ENCODE data around the gene FBXO41.

FBXO41 gene

DNA sequence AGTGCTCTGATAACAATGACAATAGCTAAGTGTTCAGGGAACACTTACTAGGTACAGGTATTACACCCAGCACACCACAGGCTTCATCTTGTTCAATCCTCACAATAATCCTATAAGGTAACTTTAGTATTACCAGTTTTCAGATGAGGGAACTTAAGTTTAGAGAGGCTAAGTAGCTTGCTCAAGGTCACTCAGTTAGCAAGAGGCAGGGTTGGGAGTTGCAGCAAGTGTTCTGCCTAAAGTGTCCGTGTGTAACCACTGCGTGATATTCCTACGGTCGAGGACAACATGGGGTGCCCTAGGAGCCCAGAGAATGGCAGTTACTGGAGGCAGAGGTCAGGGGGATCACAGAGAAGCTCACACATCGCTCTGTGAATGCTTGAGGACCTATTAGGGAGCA is 39.3 kb upstream of the FBXO41 start:
- Histone ChIP-seq H2BK120ac (ENCODE audit: insufficient read depth, low read length, poor library complexity) (no peak overlapping the region), H3K14ac (ENCODE audit: low read length) (no peak overlapping the region), H3K4me1 (ENCODE audit: control insufficient read depth in 1 of 2, insufficient read depth in 2 of 2, low read length in 2 of 2) (no peaks in the 10 kb centered on the region), H3K9me3 (ENCODE audit: insufficient read depth, low read depth, low read length) (no peaks in the 10 kb centered on the region), H3K23ac (ENCODE audit: low read length) (no peak overlapping the region), H3K18ac (ENCODE audit: low read length) (no peak overlapping the region), H2AK5ac (ENCODE audit: low read length) (no peak overlapping the region), H3K4me3 (ENCODE audit: low read depth, low read length) (no peak overlapping the region), H3K4me2 (ENCODE audit: low read length) (no peak overlapping the region), H2AFZ (ENCODE audit: insufficient read depth, low read length, poor library complexity) (no peak overlapping the region), H2BK5ac (ENCODE audit: low read depth, low read length, poor library complexity) (no peak overlapping the region), H3K27ac (ENCODE audit: low read depth, low read length) (no peak overlapping the region), H3K9ac (ENCODE audit: low read length) (no peak overlapping the region), H3K4ac (ENCODE audit: low read depth, low read length) (no peak overlapping the region), H3K36me3 (ENCODE audit: control insufficient read depth in 1 of 2, insufficient read depth in 2 of 2, low read length in 2 of 2) (no peaks in the 10 kb centered on the region), H3K79me2 (ENCODE audit: control insufficient read depth, insufficient read depth, low read length, poor library complexity) (no peaks in the 10 kb centered on the region), H2BK12ac (ENCODE audit: low read length) (no peak overlapping the region), H4K8ac (ENCODE audit: low read depth, low read length) (no peak overlapping the region), H4K12ac (ENCODE audit: low read depth, low read length) (no peak overlapping the region), H4K91ac (ENCODE audit: low read depth, low read length) (no peak overlapping the region), H3K27me3 (ENCODE audit: insufficient read depth, low read length) (no peaks in the 10 kb centered on the region), H3K79me1 (ENCODE audit: low read length) (no peaks in the 10 kb centered on the region)
- DNase-seq, result no peak
- no CpG with 5 or more reads among the region's 5 CpGs for WGBS (ENCODE audit: extremely low coverage, insufficient coverage, insufficient read length)

DNA sequence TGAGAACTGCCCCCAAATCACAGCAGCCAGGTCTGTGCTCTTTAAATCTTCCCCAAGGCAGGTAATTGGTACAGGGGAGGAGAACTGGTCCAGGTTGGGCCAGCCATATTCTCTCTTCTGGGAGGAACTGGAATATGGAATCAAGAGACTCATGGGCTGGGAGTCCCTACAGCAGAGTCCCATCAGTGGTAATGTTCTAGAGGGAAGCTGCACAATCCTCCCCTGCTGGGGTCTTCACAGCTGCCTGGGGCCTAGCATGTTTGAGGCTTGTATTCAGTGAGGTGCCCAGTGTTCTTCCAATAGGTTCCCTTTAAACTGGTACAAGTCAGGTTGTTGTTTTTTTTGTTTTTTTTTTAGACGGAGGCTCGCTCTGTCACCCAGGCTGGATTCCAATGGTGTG is 30.2 kb upstream of the FBXO41 start:
- no peak overlapping the region for H2BK12ac ChIP-seq (ENCODE audit: low read length)

DNA sequence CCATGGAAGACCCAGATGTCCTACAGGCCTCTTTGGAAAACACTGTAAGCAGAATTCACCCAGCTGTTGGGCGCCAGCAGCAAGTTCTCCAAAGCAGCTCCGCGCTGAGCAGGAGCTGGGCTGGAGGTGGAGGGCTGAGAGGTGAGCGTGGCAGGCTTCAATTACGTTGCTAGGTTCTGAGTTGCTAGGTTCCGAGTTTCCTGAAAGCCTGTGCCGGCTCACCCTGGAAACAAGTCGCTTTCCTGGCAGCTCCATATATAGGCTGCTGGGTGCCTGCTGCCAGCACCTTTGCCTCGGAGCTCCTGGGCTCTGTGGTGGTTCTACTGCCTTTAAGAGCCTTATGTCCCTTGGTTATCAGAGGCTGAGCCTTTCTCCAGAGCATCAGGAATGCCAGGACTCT is 23.4 kb upstream of the FBXO41 start:
- no peak overlapping the region for H4K12ac ChIP-seq (ENCODE audit: low read depth, low read length)
- H3K23ac ChIP-seq (ENCODE audit: low read length), result no peak overlapping the region
- no peak overlapping the region for H4K8ac ChIP-seq (ENCODE audit: low read depth, low read length)
- H3K9ac ChIP-seq (ENCODE audit: low read length), result no peak overlapping the region
- H3K4me2 ChIP-seq (ENCODE audit: low read length), result no peak overlapping the region
- no CpG with 5 or more reads among the region's 9 CpGs for WGBS (ENCODE audit: extremely low coverage, insufficient coverage, insufficient read length)
- H4K91ac ChIP-seq (ENCODE audit: low read depth, low read length), result no peak overlapping the region
- H2BK5ac ChIP-seq (ENCODE audit: low read depth, low read length, poor library complexity), result no peak overlapping the region
- DNase-seq, result no peak
- no peaks in the 10 kb centered on the region for H3K9me3 ChIP-seq (ENCODE audit: insufficient read depth, low read depth, low read length)
- no peak overlapping the region for H3K18ac ChIP-seq (ENCODE audit: low read length)
- no peak overlapping the region for H3K27ac ChIP-seq (ENCODE audit: low read depth, low read length)
- H2BK120ac ChIP-seq (ENCODE audit: insufficient read depth, low read length, poor library complexity), result no peak overlapping the region
- H3K4me1 ChIP-seq (ENCODE audit: control insufficient read depth in 1 of 2, insufficient read depth in 2 of 2, low read length in 2 of 2), result no peaks in the 10 kb centered on the region
- H2AK5ac ChIP-seq (ENCODE audit: low read length), result no peak overlapping the region
- H3K36me3 ChIP-seq (ENCODE audit: control insufficient read depth in 1 of 2, insufficient read depth in 2 of 2, low read length in 2 of 2), result no peaks in the 10 kb centered on the region
- no peaks in the 10 kb centered on the region for H3K79me2 ChIP-seq (ENCODE audit: control insufficient read depth, insufficient read depth, low read length, poor library complexity)
- no peak overlapping the region for H3K4me3 ChIP-seq (ENCODE audit: low read depth, low read length)
- no peaks in the 10 kb centered on the region for H3K27me3 ChIP-seq (ENCODE audit: insufficient read depth, low read length)
- no peak overlapping the region for H3K4ac ChIP-seq (ENCODE audit: low read depth, low read length)
- no peaks in the 10 kb centered on the region for H3K79me1 ChIP-seq (ENCODE audit: low read length)
- H2AFZ ChIP-seq (ENCODE audit: insufficient read depth, low read length, poor library complexity), result no peak overlapping the region
- H2BK12ac ChIP-seq (ENCODE audit: low read length), result no peak overlapping the region
- H3K14ac ChIP-seq (ENCODE audit: low read length), result no peak overlapping the region

More for the DNA sequence above, 30.2 kb upstream of the FBXO41 start:
- H4K91ac ChIP-seq (ENCODE audit: low read depth, low read length), result no peak overlapping the region
- no peak overlapping the region for H2AK5ac ChIP-seq (ENCODE audit: low read length)
- no CpG with 5 or more reads among the region's 2 CpGs for WGBS (ENCODE audit: extremely low coverage, insufficient coverage, insufficient read length)
- no peaks in the 10 kb centered on the region for H3K27me3 ChIP-seq (ENCODE audit: insufficient read depth, low read length)
- H2BK120ac ChIP-seq (ENCODE audit: insufficient read depth, low read length, poor library complexity), result no peak overlapping the region
- no peak overlapping the region for H2BK5ac ChIP-seq (ENCODE audit: low read depth, low read length, poor library complexity)
- H3K27ac ChIP-seq (ENCODE audit: low read depth, low read length), result no peak overlapping the region
- H3K4me3 ChIP-seq (ENCODE audit: low read depth, low read length), result no peak overlapping the region
- DNase-seq, result no peak
- H4K12ac ChIP-seq (ENCODE audit: low read depth, low read length), result no peak overlapping the region
- no peak overlapping the region for H3K4ac ChIP-seq (ENCODE audit: low read depth, low read length)
- no peak overlapping the region for H4K8ac ChIP-seq (ENCODE audit: low read depth, low read length)
- H3K79me1 ChIP-seq (ENCODE audit: low read length), result no peaks in the 10 kb centered on the region
- H3K14ac ChIP-seq (ENCODE audit: low read length), result no peak overlapping the region
- H3K9me3 ChIP-seq (ENCODE audit: insufficient read depth, low read depth, low read length), result no peaks in the 10 kb centered on the region
- H3K9ac ChIP-seq (ENCODE audit: low read length), result no peak overlapping the region
- H3K4me1 ChIP-seq (ENCODE audit: control insufficient read depth in 1 of 2, insufficient read depth in 2 of 2, low read length in 2 of 2), result no peaks in the 10 kb centered on the region
- H3K4me2 ChIP-seq (ENCODE audit: low read length), result no peak overlapping the region
- H2AFZ ChIP-seq (ENCODE audit: insufficient read depth, low read length, poor library complexity), result no peak overlapping the region
- H3K18ac ChIP-seq (ENCODE audit: low read length), result no peak overlapping the region
- no peaks in the 10 kb centered on the region for H3K79me2 ChIP-seq (ENCODE audit: control insufficient read depth, insufficient read depth, low read length, poor library complexity)
- H3K36me3 ChIP-seq (ENCODE audit: control insufficient read depth in 1 of 2, insufficient read depth in 2 of 2, low read length in 2 of 2), result no peaks in the 10 kb centered on the region
- H3K23ac ChIP-seq (ENCODE audit: low read length), result no peak overlapping the region

DNA sequence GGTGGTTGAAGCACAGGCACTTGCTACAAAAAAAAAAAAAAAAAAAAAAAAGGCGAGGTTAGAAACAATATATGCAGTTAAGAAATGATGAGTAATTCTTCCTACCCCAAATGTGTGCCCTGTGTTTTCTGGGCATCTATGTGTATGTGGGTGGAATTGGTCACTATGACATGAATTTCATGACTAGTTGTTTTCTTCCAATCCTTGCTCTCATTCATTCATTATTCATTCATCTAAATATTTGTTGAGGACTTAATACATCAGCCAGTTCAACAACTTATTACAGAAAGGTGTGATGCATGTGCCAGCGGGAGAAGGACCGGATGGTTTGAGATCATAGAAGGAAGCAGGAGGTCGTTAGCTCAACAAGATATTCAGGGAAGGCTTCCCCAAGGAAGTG is 17.4 kb upstream of the FBXO41 start:
- Histone ChIP-seq H3K9ac (ENCODE audit: low read length) (no peak overlapping the region), H3K4ac (ENCODE audit: low read depth, low read length) (no peak overlapping the region), H4K91ac (ENCODE audit: low read depth, low read length) (no peak overlapping the region), H4K8ac (ENCODE audit: low read depth, low read length) (no peak overlapping the region), H3K79me1 (ENCODE audit: low read length) (no peaks in the 10 kb centered on the region), H3K9me3 (ENCODE audit: insufficient read depth, low read depth, low read length) (no peaks in the 10 kb centered on the region), H3K79me2 (ENCODE audit: control insufficient read depth, insufficient read depth, low read length, poor library complexity) (no peaks in the 10 kb centered on the region), H2AK5ac (ENCODE audit: low read length) (no peak overlapping the region), H2BK5ac (ENCODE audit: low read depth, low read length, poor library complexity) (no peak overlapping the region), H3K14ac (ENCODE audit: low read length) (no peak overlapping the region), H3K4me1 (ENCODE audit: control insufficient read depth in 1 of 2, insufficient read depth in 2 of 2, low read length in 2 of 2) (no peaks in the 10 kb centered on the region), H2BK12ac (ENCODE audit: low read length) (no peak overlapping the region), H3K23ac (ENCODE audit: low read length) (no peak overlapping the region), H3K18ac (ENCODE audit: low read length) (no peak overlapping the region), H2AFZ (ENCODE audit: insufficient read depth, low read length, poor library complexity) (no peak overlapping the region), H2BK120ac (ENCODE audit: insufficient read depth, low read length, poor library complexity) (no peak overlapping the region), H3K27ac (ENCODE audit: low read depth, low read length) (no peak overlapping the region), H4K12ac (ENCODE audit: low read depth, low read length) (no peak overlapping the region), H3K4me2 (ENCODE audit: low read length) (no peak overlapping the region), H3K27me3 (ENCODE audit: insufficient read depth, low read length) (no peaks in the 10 kb centered on the region), H3K4me3 (ENCODE audit: low read depth, low read length) (no peak overlapping the region), H3K36me3 (ENCODE audit: control insufficient read depth in 1 of 2, insufficient read depth in 2 of 2, low read length in 2 of 2) (no peaks in the 10 kb centered on the region)
- DNase-seq, result no peak
- WGBS (ENCODE audit: extremely low coverage, insufficient coverage, insufficient read length), result no CpG with 5 or more reads among the region's 4 CpGs
